Spleen (tissue), 11 donors: ENCODE measurements around the gene SUMO3. TPM values are rescaled to one million over a fixed set of nuclear protein-coding genes. Genes with fewer than 3 reads are reported as not detected.

Source experiments
- DNase-seq: peaks from one replicate; pipeline ENCODE4 v3.0.0-alpha.2; 2020
- H3K27ac ChIP-seq, 8 donors: fragments of 200-600 bp; sonication (generic) in 7 of 8; 1 replicate in 4 of 8; 2 replicates in 4 of 8; pipeline versions ENCODE4 v1.5.0 to v1.8.0; 2016 to 2021; ENCODE audit warnings: inconsistent platforms in 4 of 8, mild to moderate bottlenecking in 4 of 8, moderate library complexity in 1 of 8
- H3K27me3 ChIP-seq, 7 donors: fragments of 200-600 bp; sonication (generic) in 6 of 7; replicated peaks in 1 of 7; 1 replicate in 4 of 7; 2 replicates in 3 of 7; pipeline versions ENCODE4 v1.5.0 to v1.8.0; 2016 to 2021; ENCODE audit warnings: inconsistent platforms in 3 of 7, mild to moderate bottlenecking in 1 of 7
- H3K36me3 ChIP-seq, 6 donors: fragments of 200-600 bp; sonication (generic) in 5 of 6; 1 replicate in 4 of 6; 2 replicates in 2 of 6; pipeline versions ENCODE4 v1.5.0 to v1.8.0; 2016 to 2021; ENCODE audit warnings: inconsistent platforms in 2 of 6
- H3K4me1 ChIP-seq, 6 donors: fragments of 200-600 bp; sonication (generic) in 5 of 6; 1 replicate in 3 of 6; 2 replicates in 3 of 6; pipeline versions ENCODE4 v1.5.0 to v1.8.0; 2016 to 2021; ENCODE audit warnings: inconsistent platforms in 3 of 6
- H3K4me3 ChIP-seq, 8 donors: fragments of 200-600 bp; sonication (generic) in 7 of 8; 1 replicate in 4 of 8; 2 replicates in 4 of 8; pipeline versions ENCODE4 v1.5.0 to v1.8.0; 2016 to 2021; ENCODE audit warnings: inconsistent platforms in 4 of 8, mild to moderate bottlenecking in 4 of 8, moderate library complexity in 2 of 8
- H3K9me3 ChIP-seq, 8 donors: fragments of 200-600 bp; sonication (generic) in 7 of 8; 1 replicate in 4 of 8; 2 replicates in 4 of 8; pipeline versions ENCODE4 v1.5.0 to v1.8.0; 2016 to 2021; ENCODE audit warnings: inconsistent platforms in 4 of 8
- POLR2A ChIP-seq, 3 donors: fragments of 450-650 bp; IDR thresholded peaks; one replicate each; pipeline ENCODE4 v1.5.1; 2017; ENCODE audit warnings: antibody characterized with exemption in 3 of 3, mild to moderate bottlenecking in 1 of 3
- POLR2AphosphoS5 ChIP-seq, 3 donors: sonication (generic); formaldehyde crosslinking; IDR thresholded peaks; one replicate each; pipeline ENCODE4 v1.5.1; 2017; ENCODE audit warnings: antibody characterized with exemption in 3 of 3
- WGBS, 5 donors: extraction: QIAGEN DNeasy Blood & Tissue Kit in 3 of 5; methylation state at CpG; one replicate each; pipeline versions ENCODE4 v1.1.5 to v1.1.7; 2013 to 2018; 5-methylcytosine and 5-hydroxymethylcytosine counted together
- intact Hi-C: fragments of 100-400 bp; cut with DNase I; formaldehyde crosslinking; loops from one replicate; pipeline ENCODE4 v1.15.0; 2023; ENCODE audit warnings: low total_unique reads
- polyA plus RNA-seq, 3 donors: library from polyadenylated mRNA; stranded (reverse); fragments of 200-250 nt; gene quantifications; one replicate each; pipeline ENCODE4 v1.2.1, GENCODE V29; 2013
- total RNA-seq, 7 donors: library from RNA; depleted of rRNA in 3 of 7; stranded (reverse); fragments of >200 nt in 3 of 7; fragmentation: NEBNext Ultra II Directional in 4 of 7; extraction: Animal tissue kit (Norgen Biotek cat#: 25700) in 4 of 7; gene quantifications; one replicate each; pipeline versions ENCODE4 v1.1.0 to v1.2.1, GENCODE V29; 2016 to 2021
- TF ChIP-seq, protein P1 (sequence below), 11 experiments: fragments of 200-600 bp in 7 of 11; fragments of 450-650 bp in 4 of 11; sonication (generic) in 4 of 11; IDR thresholded peaks in 8 of 11; conservative IDR thresholded peaks in 3 of 11; 1 replicate in 7 of 11; 2 replicates in 4 of 11; pipeline versions ENCODE4 v1.4.0 to v1.8.0; 2016 to 2021; ENCODE audit warnings: antibody characterized with exemption in 11 of 11, inconsistent platforms in 4 of 11, mild to moderate bottlenecking in 1 of 11
- donor health status: healthy with polysubstance abuse.
- donor health status: DM: no; HTN: no; CAD: no; lungs with moderate emphysema.
- donor health status: DM: no; HTN: no; CAD: no.
- donor health status: Bipolar disorder and iron deficiency.
- donor health status: healthy.
- donor health status: DM: no; HTN: no; CAD: no.
- donor health status: DM: yes; HTN: yes; CAD: no.

SUMO3 gene
- total and polyA plus RNA-seq, 10 donors = 38.2 to 101 (median 68.4) TPM

GRCh38 chr21:44784810-44785209 lies 33.1 kb downstream of the SUMO3 start:
- Histone ChIP-seq H3K4me3 (no peak overlapping the region), H3K36me3 (peaks cover 0 to 81% (median 23%) of the 10 kb centered on the region in 6 donors), H3K27me3 (no peaks in the 10 kb centered on the region), H3K9me3 (no peaks in the 10 kb centered on the region), H3K27ac (no peak overlapping the region), H3K4me1 (peaks cover 0 to 38% (median 10%) of the 10 kb centered on the region in 6 donors)
- no peak for DNase-seq
- TF ChIP-seq POLR2A (IDR thresholded peaks at IDR 0.05) (no peak), POLR2AphosphoS5 (IDR thresholded peaks at IDR 0.05) (no peak)
- TF ChIP-seq, protein P1, sequence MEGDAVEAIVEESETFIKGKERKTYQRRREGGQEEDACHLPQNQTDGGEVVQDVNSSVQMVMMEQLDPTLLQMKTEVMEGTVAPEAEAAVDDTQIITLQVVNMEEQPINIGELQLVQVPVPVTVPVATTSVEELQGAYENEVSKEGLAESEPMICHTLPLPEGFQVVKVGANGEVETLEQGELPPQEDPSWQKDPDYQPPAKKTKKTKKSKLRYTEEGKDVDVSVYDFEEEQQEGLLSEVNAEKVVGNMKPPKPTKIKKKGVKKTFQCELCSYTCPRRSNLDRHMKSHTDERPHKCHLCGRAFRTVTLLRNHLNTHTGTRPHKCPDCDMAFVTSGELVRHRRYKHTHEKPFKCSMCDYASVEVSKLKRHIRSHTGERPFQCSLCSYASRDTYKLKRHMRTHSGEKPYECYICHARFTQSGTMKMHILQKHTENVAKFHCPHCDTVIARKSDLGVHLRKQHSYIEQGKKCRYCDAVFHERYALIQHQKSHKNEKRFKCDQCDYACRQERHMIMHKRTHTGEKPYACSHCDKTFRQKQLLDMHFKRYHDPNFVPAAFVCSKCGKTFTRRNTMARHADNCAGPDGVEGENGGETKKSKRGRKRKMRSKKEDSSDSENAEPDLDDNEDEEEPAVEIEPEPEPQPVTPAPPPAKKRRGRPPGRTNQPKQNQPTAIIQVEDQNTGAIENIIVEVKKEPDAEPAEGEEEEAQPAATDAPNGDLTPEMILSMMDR (IDR thresholded peaks at IDR 0.05 in 8 of 11, conservative IDR thresholded peaks at IDR 0.05 in 3 of 11) = no peak
- intact Hi-C loops = no loop called here
- 87 to 98% (median 97%) methylated on average over 3 to 6 of the region's 6 CpGs for WGBS, 5 donors

DNA sequence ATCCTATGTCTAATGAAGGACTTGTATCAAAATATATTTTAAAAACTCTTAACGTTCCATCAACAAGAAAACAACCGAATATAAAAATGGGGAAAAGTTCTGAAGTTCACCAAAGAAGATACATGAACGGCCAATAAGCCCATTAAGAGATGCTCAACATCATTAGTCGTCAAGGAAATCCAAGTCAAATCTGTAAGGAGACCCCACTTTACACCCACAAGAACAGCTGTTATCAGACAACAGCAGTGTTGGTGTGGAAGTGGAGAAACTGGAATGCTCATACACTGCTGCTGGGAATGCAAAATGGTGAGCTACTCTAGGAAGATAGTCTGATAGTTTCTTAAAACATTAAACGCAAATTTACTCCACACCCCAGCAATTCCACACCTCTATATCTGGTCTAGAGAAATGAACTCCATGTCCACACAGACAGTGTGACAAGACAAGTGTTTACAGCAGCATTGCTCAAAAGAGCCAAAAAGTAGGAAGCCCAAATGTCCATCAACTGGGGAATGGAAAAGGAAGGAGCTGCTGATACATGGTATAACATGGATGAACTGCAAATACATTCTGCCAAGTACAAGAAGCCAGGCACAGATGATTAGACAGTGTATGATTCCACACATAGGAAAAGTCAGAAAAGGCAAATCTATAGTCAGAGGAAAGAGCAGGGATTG lies 34.7 kb downstream of the SUMO3 start:
- DNase-seq = no peak
- Histone ChIP-seq H3K27me3 (no peaks in the 10 kb centered on the region), H3K36me3 (peaks cover 0 to 97% (median 23%) of the 10 kb centered on the region in 6 donors), H3K27ac (no peak overlapping the region), H3K9me3 (no peaks in the 10 kb centered on the region), H3K4me3 (no peak overlapping the region), H3K4me1 (peaks cover 0 to 31% (median 5%) of the 10 kb centered on the region in 6 donors)
- intact Hi-C loops = no loop called here
- no peak for TF ChIP-seq POLR2AphosphoS5 (IDR thresholded peaks at IDR 0.05)
- TF ChIP-seq, protein P1 (IDR thresholded peaks at IDR 0.05 in 8 of 11, conservative IDR thresholded peaks at IDR 0.05 in 3 of 11) = no peak
- no peak for TF ChIP-seq POLR2A (IDR thresholded peaks at IDR 0.05)
- 86 to 97% (median 86%) methylated on average over 5 of the region's 5 CpGs for WGBS, 5 donors

DNA sequence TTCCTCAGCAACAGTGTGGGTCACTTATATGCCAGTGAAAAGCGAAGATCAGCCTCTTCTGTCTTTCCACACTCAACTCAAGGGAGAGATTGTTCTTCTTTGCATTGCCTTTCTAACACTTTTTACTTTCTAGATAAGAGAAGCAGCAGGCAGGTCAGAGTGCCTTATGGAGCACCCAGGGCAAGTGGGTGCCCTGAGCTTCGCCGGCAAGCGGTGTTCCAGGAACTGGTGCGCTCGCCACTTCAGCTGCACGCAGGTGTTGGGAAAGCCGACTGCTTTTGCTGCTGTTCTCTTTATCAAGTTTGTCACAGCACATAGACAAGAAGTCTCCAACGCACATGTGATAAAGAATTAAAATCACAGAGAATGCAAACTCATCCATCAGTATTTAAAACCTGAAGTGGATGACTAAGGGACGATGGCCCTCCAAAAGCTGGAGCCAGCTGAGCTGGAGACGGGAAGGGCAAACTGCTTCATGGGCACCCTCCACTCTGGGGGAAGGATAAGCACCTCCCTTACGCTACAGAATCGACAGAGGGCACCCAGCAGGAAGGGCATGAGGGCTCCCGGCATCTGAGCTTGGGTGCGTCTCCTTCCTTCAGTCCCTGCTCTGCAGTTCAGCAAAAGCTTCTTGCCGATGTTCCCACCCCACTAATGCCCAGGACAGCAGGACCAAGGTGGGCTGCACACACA lies 36.9 kb downstream of the SUMO3 start:
- no peaks in the 10 kb centered on the region for H3K9me3 ChIP-seq
- H3K4me1 ChIP-seq = peaks cover 0 to 25% (median 3%) of the 10 kb centered on the region in 6 donors
- H3K27ac ChIP-seq = no peak overlapping the region
- no peaks in the 10 kb centered on the region for H3K27me3 ChIP-seq
- H3K4me3 ChIP-seq = no peak overlapping the region
- no peak for TF ChIP-seq POLR2A (IDR thresholded peaks at IDR 0.05)
- TF ChIP-seq, protein P1 (IDR thresholded peaks at IDR 0.05 in 8 of 11, conservative IDR thresholded peaks at IDR 0.05 in 3 of 11) = no peak
- TF ChIP-seq POLR2AphosphoS5 (IDR thresholded peaks at IDR 0.05) = no peak
- WGBS, 5 donors = 90 to 94% (median 93%) methylated on average over 16 of the region's 16 CpGs
- H3K36me3 ChIP-seq = peaks cover 0 to 100% (median 28%) of the 10 kb centered on the region in 6 donors
- no peak for DNase-seq
- intact Hi-C loops = no loop called here

- H3K4me3 ChIP-seq = no peak overlapping the region
- peaks cover 0 to 100% (median 32%) of the 10 kb centered on the region in 6 donors for H3K36me3 ChIP-seq
- no peak for DNase-seq
- 88 to 95% (median 90%) methylated on average over 7 of the region's 7 CpGs for WGBS, 5 donors
- H3K27me3 ChIP-seq = no peaks in the 10 kb centered on the region
- intact Hi-C loops = no loop called here
- peaks cover 0 to 18% (median under 1%) of the 10 kb centered on the region in 6 donors for H3K4me1 ChIP-seq
- TF ChIP-seq, protein P1 (IDR thresholded peaks at IDR 0.05 in 8 of 11, conservative IDR thresholded peaks at IDR 0.05 in 3 of 11) = no peak
- no peak for TF ChIP-seq POLR2A (IDR thresholded peaks at IDR 0.05)
- TF ChIP-seq POLR2AphosphoS5 (IDR thresholded peaks at IDR 0.05) = no peak
- no peak overlapping the region for H3K27ac ChIP-seq
- no peaks in the 10 kb centered on the region for H3K9me3 ChIP-seq
Measured at GRCh38 chr21:44780137-44780502, 37.7 kb downstream of the SUMO3 start.
